HEK293 (cell line): ENCODE data around the gene FGF23.

Experiments
- CTCF ChIA-PET: fragments of 350-600 bp; formaldehyde crosslinking; extraction: SDS; loops from one replicate; lab custom pipeline; 2021; ENCODE audit warnings: antibody characterized with exemption; lab: Yijun Ruan, JAX
- POLR2A ChIA-PET: fragments of 300-600 bp; formaldehyde crosslinking; extraction: SDS; loops from one replicate; lab custom pipeline; 2020; ENCODE audit warnings: antibody characterized with exemption, inconsistent platforms; lab: Yijun Ruan, JAX
- H3K27ac ChIP-seq: fragments of 200-500 bp; sonication (Bioruptor generic); 2 replicates; pipeline ENCODE4 v1.5.1; 2014; ENCODE audit warnings: low read depth, low read length, control low read depth, inconsistent platforms; ENCODE audit errors: extremely low read depth
- H3K36me3 ChIP-seq, 2 experiments: fragments of 200-500 bp in 1 of 2; sonication (Bioruptor generic) in 1 of 2; 1 replicate in 1 of 2; 2 replicates in 1 of 2; pipeline ENCODE4 v1.5.1; 2014 to 2017; ENCODE audit warnings: inconsistent platforms in 2 of 2, low read length in 2 of 2; ENCODE audit not compliant: control insufficient read depth in 2 of 2, insufficient read depth in 1 of 2
- H3K4me1 ChIP-seq: fragments of 200-500 bp; sonication (Bioruptor generic); 2 replicates; pipeline ENCODE4 v1.5.1; 2014; ENCODE audit warnings: mild to moderate bottlenecking, low read length, inconsistent platforms; ENCODE audit not compliant: control insufficient read depth, insufficient read depth
- H3K4me3 ChIP-seq: 2 replicates; pipeline ENCODE4 v1.5.1; 2011; ENCODE audit warnings: low read depth, mild to moderate bottlenecking, control low read depth, low read length, moderate library complexity
- H3K9me3 ChIP-seq: fragments of 200-500 bp; sonication (Bioruptor generic); 2 replicates; pipeline ENCODE4 v1.5.1; 2014; ENCODE audit warnings: low read depth, low read length, inconsistent platforms; ENCODE audit not compliant: control insufficient read depth, insufficient read depth
- BCL11B ChIP-seq: fragments of 450-650 bp; formaldehyde crosslinking; IDR thresholded peaks from 2 replicates; pipeline ENCODE4 v1.5.1; 2016; ENCODE audit warnings: low read depth, missing biosample characterization, missing genetic modification characterization
- GFI1B ChIP-seq: fragments of 450-650 bp; formaldehyde crosslinking; IDR thresholded peaks from 2 replicates; pipeline ENCODE4 v1.5.1; 2016; ENCODE audit warnings: missing biosample characterization, missing genetic modification characterization
- GLI4 ChIP-seq: fragments of 450-650 bp; formaldehyde crosslinking; IDR thresholded peaks from 2 replicates; pipeline ENCODE4 v1.5.1; 2016; ENCODE audit warnings: missing biosample characterization, missing genetic modification characterization
- KLF16 ChIP-seq: fragments of 450-650 bp; formaldehyde crosslinking; IDR thresholded peaks from 2 replicates; pipeline ENCODE4 v1.5.1; 2017; ENCODE audit warnings: missing biosample characterization, missing genetic modification characterization
- MYNN ChIP-seq: fragments of 450-650 bp; formaldehyde crosslinking; IDR thresholded peaks from 2 replicates; pipeline ENCODE4 v1.5.1; 2016; ENCODE audit warnings: missing biosample characterization, missing genetic modification characterization, borderline replicate concordance
- TSHZ1 ChIP-seq: fragments of 450-650 bp; formaldehyde crosslinking; IDR thresholded peaks from 2 replicates; pipeline ENCODE4 v1.5.1; 2016; ENCODE audit warnings: missing biosample characterization, missing genetic modification characterization, borderline replicate concordance
- YY1 ChIP-seq: fragments of 450-650 bp; formaldehyde crosslinking; IDR thresholded peaks from 2 replicates; pipeline ENCODE4 v1.5.1; 2018; ENCODE audit warnings: missing biosample characterization, missing genetic modification characterization
- ZBTB49 ChIP-seq: fragments of 450-650 bp; formaldehyde crosslinking; IDR thresholded peaks from 2 replicates; pipeline ENCODE4 v1.5.1; 2016; ENCODE audit warnings: missing biosample characterization, missing genetic modification characterization, low read depth
- ZIC2 ChIP-seq: fragments of 450-650 bp; formaldehyde crosslinking; IDR thresholded peaks from 2 replicates; pipeline ENCODE4 v1.5.1; 2016; ENCODE audit warnings: missing biosample characterization, missing genetic modification characterization
- ZNF121 ChIP-seq: fragments of 450-650 bp; formaldehyde crosslinking; IDR thresholded peaks from 2 replicates; pipeline ENCODE4 v1.5.1; 2016; ENCODE audit warnings: missing biosample characterization, missing genetic modification characterization
- ZNF2 ChIP-seq: fragments of 450-650 bp; formaldehyde crosslinking; IDR thresholded peaks from 2 replicates; pipeline ENCODE4 v1.5.1; 2016; ENCODE audit warnings: missing biosample characterization, missing genetic modification characterization
- ZNF202 ChIP-seq: fragments of 450-650 bp; formaldehyde crosslinking; IDR thresholded peaks from 2 replicates; pipeline ENCODE4 v1.5.1; 2016; ENCODE audit warnings: missing biosample characterization, missing genetic modification characterization, borderline replicate concordance
- ZNF23 ChIP-seq: fragments of 450-650 bp; formaldehyde crosslinking; IDR thresholded peaks from 2 replicates; pipeline ENCODE4 v1.5.1; 2016; ENCODE audit warnings: missing biosample characterization, missing genetic modification characterization, borderline replicate concordance
- ZNF366 ChIP-seq: fragments of 450-650 bp; formaldehyde crosslinking; conservative IDR thresholded peaks from 2 replicates; pipeline ENCODE4 v1.5.1; 2016; ENCODE audit warnings: missing biosample characterization, missing genetic modification characterization
- ZNF654 ChIP-seq: fragments of 450-650 bp; formaldehyde crosslinking; IDR thresholded peaks from 2 replicates; pipeline ENCODE4 v1.5.1; 2016; ENCODE audit warnings: low read depth, missing biosample characterization, missing genetic modification characterization
- ZNF670 ChIP-seq: fragments of 450-650 bp; formaldehyde crosslinking; IDR thresholded peaks from 2 replicates; pipeline ENCODE4 v1.5.1; 2016; ENCODE audit warnings: missing biosample characterization, missing genetic modification characterization, low read depth
- ZNF747 ChIP-seq: fragments of 450-650 bp; formaldehyde crosslinking; IDR thresholded peaks from 2 replicates; pipeline ENCODE4 v1.5.1; 2016; ENCODE audit warnings: missing biosample characterization, missing genetic modification characterization
- ZNF843 ChIP-seq: fragments of 450-650 bp; formaldehyde crosslinking; IDR thresholded peaks from 2 replicates; pipeline ENCODE4 v1.5.1; 2016; ENCODE audit warnings: missing biosample characterization, missing genetic modification characterization
- TF ChIP-seq, protein P1 (sequence below): fragments of 450-650 bp; formaldehyde crosslinking; IDR thresholded peaks from 2 replicates; pipeline ENCODE4 v1.5.1; 2016; ENCODE audit warnings: missing biosample characterization, missing genetic modification characterization
- TF ChIP-seq, protein P2 (sequence below): fragments of 450-650 bp; formaldehyde crosslinking; IDR thresholded peaks from 2 replicates; pipeline ENCODE4 v1.5.1; 2016; ENCODE audit warnings: missing biosample characterization, missing genetic modification characterization
- TF ChIP-seq, protein P3 (sequence below): fragments of 450-650 bp; formaldehyde crosslinking; IDR thresholded peaks from 2 replicates; pipeline ENCODE4 v1.5.1; 2016; ENCODE audit warnings: missing biosample characterization, missing genetic modification characterization

The FGF23 gene

DNA sequence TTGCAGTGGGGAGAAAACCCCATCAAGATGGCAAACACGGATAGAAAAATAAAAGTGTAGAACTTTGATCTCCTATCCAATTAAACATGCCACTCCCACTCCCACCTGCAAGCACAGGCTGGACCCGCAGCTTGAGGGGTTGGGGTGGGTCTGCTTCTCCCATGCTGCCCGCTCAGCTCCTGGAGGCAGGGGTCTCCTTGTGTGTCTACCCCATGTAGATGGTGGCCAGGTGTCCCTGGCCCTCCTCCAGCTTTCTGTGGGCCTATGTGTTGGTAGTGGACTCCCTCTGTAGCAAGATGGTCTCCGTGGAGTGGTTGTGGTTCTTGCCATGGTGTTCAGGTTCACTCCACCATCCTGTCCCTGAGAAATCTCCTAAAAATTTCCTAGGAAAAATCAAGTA, 23.5 kb upstream of the FGF23 start:
- no peaks in the 10 kb centered on the region for H3K36me3 ChIP-seq
- ChIA-PET POLR2A (no interaction called here), CTCF (interaction anchor here (1.0 to 1.5 kb wide), 2 partner anchors 9 to 27 kb away, joined by 3 to 5 read pairs; no protein-coding TSS in a partner anchor)
- TF ChIP-seq ZNF121 (no peak), MYNN (tag by site-specific recombination) (no peak), KLF16 (no peak), ZIC2 (no peak), TSHZ1 (no peak), ZNF2 (tag by site-specific recombination) (no peak), ZNF202 (tag by site-specific recombination) (no peak)
- TF ChIP-seq, protein P1, sequence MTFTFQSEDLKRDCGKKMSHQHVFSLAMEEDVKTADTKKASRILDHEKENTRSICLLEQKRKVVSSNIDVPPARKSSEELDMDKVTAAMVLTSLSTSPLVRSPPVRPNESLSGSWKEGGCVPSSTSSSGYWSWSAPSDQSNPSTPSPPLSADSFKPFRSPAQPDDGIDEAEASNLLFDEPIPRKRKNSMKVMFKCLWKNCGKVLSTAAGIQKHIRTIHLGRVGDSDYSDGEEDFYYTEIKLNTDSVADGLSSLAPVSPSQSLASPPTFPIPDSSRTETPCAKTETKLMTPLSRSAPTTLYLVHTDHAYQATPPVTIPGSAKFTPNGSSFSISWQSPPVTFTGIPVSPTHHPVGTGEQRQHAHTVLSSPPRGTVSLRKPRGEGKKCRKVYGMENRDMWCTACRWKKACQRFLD (tag by site-specific recombination): no peak
- H3K9me3 ChIP-seq: no peaks in the 10 kb centered on the region
- no peak overlapping the region for H3K4me3 ChIP-seq
- no peaks in the 10 kb centered on the region for H3K4me1 ChIP-seq
- no peak overlapping the region for H3K27ac ChIP-seq

DNA sequence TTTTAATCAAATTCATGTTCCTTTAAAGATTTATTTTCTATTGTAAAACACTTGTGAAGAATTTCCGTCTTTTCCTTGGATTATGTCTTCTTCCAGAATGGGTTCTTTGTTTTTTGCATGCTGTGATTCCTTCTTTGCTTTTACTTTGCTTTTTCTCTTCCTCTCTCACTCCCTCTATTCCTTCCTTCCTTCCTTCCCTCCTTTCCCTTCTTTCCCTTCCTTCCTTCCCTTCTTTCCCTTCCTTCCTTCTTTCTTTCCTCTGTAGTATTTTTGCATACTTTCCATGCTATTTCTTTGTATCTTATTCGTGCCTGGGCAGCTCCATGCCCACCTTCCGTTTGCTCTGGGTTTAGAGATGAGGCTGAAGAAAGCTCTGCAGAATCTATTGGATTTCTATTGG, 21.6 kb upstream of the FGF23 start:
- CTCF ChIA-PET: no interaction called here
- Histone ChIP-seq H3K36me3 (no peaks in the 10 kb centered on the region), H3K27ac (no peak overlapping the region)
- TF ChIP-seq ZNF747 (tag by site-specific recombination) (no peak), ZNF366 (peak; percentile 63)
- TF ChIP-seq, all 188 proteins: peak for 1
- H3K9me3 ChIP-seq: no peaks in the 10 kb centered on the region
- H3K4me3 ChIP-seq: no peak overlapping the region
- POLR2A ChIA-PET: no interaction called here
- no peaks in the 10 kb centered on the region for H3K4me1 ChIP-seq

GRCh38 chr12:4395818-4396217, 16.3 kb upstream of the FGF23 start:
- ChIA-PET CTCF (no interaction called here), POLR2A (no interaction called here)
- H3K4me1 ChIP-seq: no peaks in the 10 kb centered on the region
- H3K36me3 ChIP-seq: no peaks in the 10 kb centered on the region
- no peak overlapping the region for H3K27ac ChIP-seq
- no peaks in the 10 kb centered on the region for H3K9me3 ChIP-seq
- H3K4me3 ChIP-seq: no peak overlapping the region
- TF ChIP-seq ZNF843 (tag by site-specific recombination): no peak
- no peak for TF ChIP-seq GLI4
- no peak for TF ChIP-seq GFI1B (tag by site-specific recombination)
- TF ChIP-seq, all 188 proteins: peak for 0

- H3K4me1 ChIP-seq: no peaks in the 10 kb centered on the region
- no peak overlapping the region for H3K27ac ChIP-seq
- ChIA-PET CTCF (no interaction called here), POLR2A (no interaction called here)
- no peaks in the 10 kb centered on the region for H3K9me3 ChIP-seq
- H3K4me3 ChIP-seq: no peak overlapping the region
- no peaks in the 10 kb centered on the region for H3K36me3 ChIP-seq
- TF ChIP-seq YY1 (tag by site-specific recombination): no peak
- TF ChIP-seq ZBTB49: no peak
- TF ChIP-seq, protein P2, sequence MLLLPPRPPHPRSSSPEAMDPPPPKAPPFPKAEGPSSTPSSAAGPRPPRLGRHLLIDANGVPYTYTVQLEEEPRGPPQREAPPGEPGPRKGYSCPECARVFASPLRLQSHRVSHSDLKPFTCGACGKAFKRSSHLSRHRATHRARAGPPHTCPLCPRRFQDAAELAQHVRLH: no peak
- no peak for TF ChIP-seq KLF16
- TF ChIP-seq, protein P3, sequence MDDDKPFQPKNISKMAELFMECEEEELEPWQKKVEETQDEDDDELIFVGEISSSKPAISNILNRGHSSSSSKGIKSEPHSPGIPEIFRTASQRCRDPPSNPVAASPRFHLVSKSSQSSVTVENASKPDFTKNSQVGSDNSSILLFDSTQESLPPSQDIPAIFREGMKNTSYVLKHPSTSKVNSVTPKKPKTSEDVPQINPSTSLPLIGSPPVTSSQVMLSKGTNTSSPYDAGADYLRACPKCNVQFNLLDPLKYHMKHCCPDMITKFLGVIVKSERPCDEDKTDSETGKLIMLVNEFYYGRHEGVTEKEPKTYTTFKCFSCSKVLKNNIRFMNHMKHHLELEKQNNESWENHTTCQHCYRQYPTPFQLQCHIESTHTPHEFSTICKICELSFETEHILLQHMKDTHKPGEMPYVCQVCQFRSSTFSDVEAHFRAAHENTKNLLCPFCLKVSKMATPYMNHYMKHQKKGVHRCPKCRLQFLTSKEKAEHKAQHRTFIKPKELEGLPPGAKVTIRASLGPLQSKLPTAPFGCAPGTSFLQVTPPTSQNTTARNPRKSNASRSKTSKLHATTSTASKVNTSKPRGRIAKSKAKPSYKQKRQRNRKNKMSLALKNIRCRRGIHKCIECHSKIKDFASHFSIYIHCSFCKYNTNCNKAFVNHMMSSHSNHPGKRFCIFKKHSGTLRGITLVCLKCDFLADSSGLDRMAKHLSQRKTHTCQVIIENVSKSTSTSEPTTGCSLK: no peak
- TF ChIP-seq ZNF670 (tag by site-specific recombination): no peak
- TF ChIP-seq ZNF23 (tag by site-specific recombination): no peak
- no peak for TF ChIP-seq ZNF654
- no peak for TF ChIP-seq BCL11B (tag by site-specific recombination)
These were observed 13.7 kb upstream of the FGF23 start for GRCh38 chr12:4393211-4393610.
